ENCODE measurements around the gene AP3S2. TPM values are rescaled to one million over a fixed set of nuclear protein-coding genes. Genes with fewer than 3 reads are reported as not detected.

Gene AP3S2
- total and polyA plus RNA-seq, 2 of the 4 experiments (the other 2 are of a cell fraction) = 12.6 to 34.1 TPM

DNA sequence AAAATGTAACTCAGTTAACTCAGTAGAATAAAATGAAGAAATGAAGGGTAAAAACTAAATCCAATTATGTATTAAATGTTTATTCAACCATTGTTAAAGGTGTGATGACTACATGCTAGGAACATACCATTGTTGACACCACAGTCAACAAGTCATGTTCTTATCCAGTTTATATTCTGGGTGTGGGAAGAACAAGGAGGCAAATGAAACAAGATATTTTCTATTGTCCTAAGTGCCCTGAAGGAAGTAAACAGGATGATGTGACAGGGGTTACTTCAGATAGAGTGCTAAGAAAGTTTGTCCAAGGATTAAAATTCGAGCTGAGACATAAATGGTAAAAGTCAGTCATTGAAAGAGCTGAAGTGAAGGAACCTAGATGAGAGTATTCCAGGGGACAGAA lies 13.1 kb downstream of the AP3S2 start:
- no peak overlapping the region for H2BK5ac ChIP-seq (ENCODE audit: low read depth, low read length, poor library complexity, severe bottlenecking)
- H3K79me1 ChIP-seq (ENCODE audit: low read depth in 1 of 2, low read length in 2 of 2) = no peaks in the 10 kb centered on the region; a peak in 1 of 4 replicates
- no peak for ATAC-seq (ENCODE audit: low read depth)
- H3K23ac ChIP-seq (ENCODE audit: low read depth, low read length) = no peak overlapping the region
- no peak overlapping the region for H3K14ac ChIP-seq (replicated peaks; ENCODE audit: low read depth, low read length)
- no peak for DNase-seq
- H3K56ac ChIP-seq (ENCODE audit: extremely low read depth, insufficient read depth, low read length) = no peak overlapping the region
- no peaks in the 10 kb centered on the region for H4K20me1 ChIP-seq (ENCODE audit: insufficient read depth, low read length)
- H3K4me3 ChIP-seq (ENCODE audit: insufficient read depth, low read depth, low read length) = no peak overlapping the region
- peaks cover 25% of the 10 kb centered on the region for H3K36me3 ChIP-seq (ENCODE audit: control insufficient read depth, insufficient read depth, low read length)
- H3K4me1 ChIP-seq (ENCODE audit: control insufficient read depth, insufficient read depth, low read length) = no peaks in the 10 kb centered on the region
- H2BK15ac ChIP-seq (ENCODE audit: low read depth, low read length) = no peak overlapping the region
- H4K8ac ChIP-seq (ENCODE audit: low read depth in 2 of 2, low read length in 2 of 2) = no peak overlapping the region
- WGBS, 2 experiments (ENCODE audit: extremely low coverage in 2 of 2, insufficient read length in 1 of 2) = 100% methylated on average over 1 of the region's 1 CpG; no CpG with 5 or more reads in 1 of the 2 experiments
- intact Hi-C loops (cut with micrococcal nuclease) (no loop called here), dilution Hi-C loops (cut with HindIII; ENCODE audit: low sequenced_read_pairs, unreplicated experiment) (no loop called here), in situ Hi-C loops (cut with MboI; ENCODE audit: low sequenced_read_pairs) (no loop called here)
- no peak overlapping the region for H4K5ac ChIP-seq (ENCODE audit: low read depth, low read length)
- H3K4ac ChIP-seq (ENCODE audit: low read depth, low read length) = no peak overlapping the region
- CTCF ChIA-PET = no interaction called here
- H3K4me2 ChIP-seq (ENCODE audit: low read depth, low read length) = no peak overlapping the region
- no peaks in the 10 kb centered on the region for H3K9me3 ChIP-seq (ENCODE audit: control insufficient read depth, insufficient read depth, low read length)
- TF ChIP-seq FOS (IDR thresholded peaks at IDR 0.05; ENCODE audit: low read depth, low read length) (no peak), SMC3 (IDR thresholded peaks at IDR 0.05; ENCODE audit: low read depth, low read length) (no peak), CEBPB (IDR thresholded peaks at IDR 0.05; ENCODE audit: low read depth, low read length) (no peak), MXI1 (IDR thresholded peaks at IDR 0.05; ENCODE audit: borderline replicate concordance, low read depth, low read length) (no peak)
- TF ChIP-seq, protein P1, sequence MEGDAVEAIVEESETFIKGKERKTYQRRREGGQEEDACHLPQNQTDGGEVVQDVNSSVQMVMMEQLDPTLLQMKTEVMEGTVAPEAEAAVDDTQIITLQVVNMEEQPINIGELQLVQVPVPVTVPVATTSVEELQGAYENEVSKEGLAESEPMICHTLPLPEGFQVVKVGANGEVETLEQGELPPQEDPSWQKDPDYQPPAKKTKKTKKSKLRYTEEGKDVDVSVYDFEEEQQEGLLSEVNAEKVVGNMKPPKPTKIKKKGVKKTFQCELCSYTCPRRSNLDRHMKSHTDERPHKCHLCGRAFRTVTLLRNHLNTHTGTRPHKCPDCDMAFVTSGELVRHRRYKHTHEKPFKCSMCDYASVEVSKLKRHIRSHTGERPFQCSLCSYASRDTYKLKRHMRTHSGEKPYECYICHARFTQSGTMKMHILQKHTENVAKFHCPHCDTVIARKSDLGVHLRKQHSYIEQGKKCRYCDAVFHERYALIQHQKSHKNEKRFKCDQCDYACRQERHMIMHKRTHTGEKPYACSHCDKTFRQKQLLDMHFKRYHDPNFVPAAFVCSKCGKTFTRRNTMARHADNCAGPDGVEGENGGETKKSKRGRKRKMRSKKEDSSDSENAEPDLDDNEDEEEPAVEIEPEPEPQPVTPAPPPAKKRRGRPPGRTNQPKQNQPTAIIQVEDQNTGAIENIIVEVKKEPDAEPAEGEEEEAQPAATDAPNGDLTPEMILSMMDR (conservative IDR thresholded peaks at IDR 0.05; ENCODE audit: low read depth, low read length) = no peak
- POLR2A ChIA-PET (ENCODE audit: unreplicated experiment) = no interaction called here
- no peak overlapping the region for H3K18ac ChIP-seq (ENCODE audit: low read depth, low read length)
- no peak overlapping the region for H2AK9ac ChIP-seq (replicated peaks; ENCODE audit: low read depth, low read length, poor library complexity)
- H2AK5ac ChIP-seq (ENCODE audit: low read depth, low read length) = no peak overlapping the region
- no peaks in the 10 kb centered on the region for H3K27me3 ChIP-seq (ENCODE audit: control insufficient read depth, insufficient read depth, low read length)
- H3K9me1 ChIP-seq (ENCODE audit: insufficient read depth, low read length) = no peaks in the 10 kb centered on the region
- H3K9ac ChIP-seq (ENCODE audit: low read depth, low read length) = no peak overlapping the region
- no peak overlapping the region for H2BK120ac ChIP-seq (ENCODE audit: low read depth, low read length)
- no TSS peak for BruUV-seq (replicated peaks)
- H4K91ac ChIP-seq (ENCODE audit: insufficient read depth, low read depth, low read length) = no peak overlapping the region
- no peak overlapping the region for H2BK20ac ChIP-seq (ENCODE audit: low read depth, low read length)
- H2AFZ ChIP-seq (replicated peaks; ENCODE audit: low read length, poor library complexity) = no peak overlapping the region
- no peak overlapping the region for H3K27ac ChIP-seq (ENCODE audit: insufficient read depth, low read length)
